SK-N-SH (cell line): ENCODE data around the gene SOX18. TPM values are rescaled to one million over a fixed set of nuclear protein-coding genes. Genes with fewer than 3 reads are reported as not detected.

Source experiments
- CTCF ChIA-PET: fragments of 300-600, 350-600 bp; formaldehyde crosslinking; extraction: SDS; loops from one replicate; lab custom pipeline; 2021; lab: Yijun Ruan, JAX
- POLR2A ChIA-PET: fragments of 350-600 bp; sonication (Branson Sonifier 250); formaldehyde crosslinking; extraction: SDS; loops from one replicate; lab custom pipeline; 2020; ENCODE audit warnings: antibody characterized with exemption, inconsistent platforms; lab: Yijun Ruan, JAX
- DNase-seq: peaks from one replicate; pipeline ENCODE4 v3.0.0; 2012
- H2AFZ ChIP-seq: fragments of 200-600 bp; sonication (generic); 2 replicates; pipeline ENCODE4 v1.8.1; 2016; ENCODE audit warnings: antibody characterized with exemption, mild to moderate bottlenecking, low read depth
- H3F3A ChIP-seq: fragments of 200-600 bp; sonication (generic); replicated peaks from 2 replicates; pipeline ENCODE3; 2016; ENCODE audit warnings: antibody characterized with exemption, mild to moderate bottlenecking; ENCODE audit not compliant: insufficient read depth
- H3K27ac ChIP-seq, 2 experiments: fragments of 200-500 bp in 1 of 2; fragments of 200-600 bp in 1 of 2; sonication (Bioruptor generic) in 1 of 2; sonication (generic), shearing (Covaris generic) in 1 of 2; 2 replicates each; pipeline versions ENCODE4 v1.5.1 to v1.6.1; 2014 to 2016; ENCODE audit warnings: low read depth in 2 of 2, inconsistent platforms in 1 of 2, low read length in 1 of 2, mild to moderate bottlenecking in 1 of 2, mixed read lengths in 1 of 2
- H3K27me3 ChIP-seq: fragments of 200-600 bp; sonication (generic), shearing (Covaris generic); 2 replicates; pipeline ENCODE4 v1.6.1; 2016; ENCODE audit warnings: mixed run types; ENCODE audit not compliant: insufficient read depth
- H3K36me3 ChIP-seq, 2 experiments: fragments of 200-500 bp in 1 of 2; fragments of 200-600 bp in 1 of 2; sonication (Bioruptor generic) in 1 of 2; sonication (generic) in 1 of 2; replicated peaks in 1 of 2; 2 replicates each; pipeline versions ENCODE3 to v1.5.1; 2014 to 2016; ENCODE audit warnings: low read length in 1 of 2, mild to moderate bottlenecking in 1 of 2; ENCODE audit not compliant: insufficient read depth in 2 of 2, control insufficient read depth in 1 of 2
- H3K4me1 ChIP-seq, 2 experiments: fragments of 200-500 bp in 1 of 2; fragments of 200-600 bp in 1 of 2; sonication (Bioruptor generic) in 1 of 2; sonication (generic), shearing (Covaris generic) in 1 of 2; 2 replicates each; pipeline versions ENCODE4 v1.5.1 to v1.6.1; 2014 to 2016; ENCODE audit warnings: low read depth in 1 of 2, low read length in 1 of 2, mixed run types in 1 of 2; ENCODE audit not compliant: insufficient read depth in 2 of 2, control insufficient read depth in 1 of 2
- H3K4me2 ChIP-seq: fragments of 200-600 bp; sonication (generic), shearing (Covaris generic); 2 replicates; pipeline ENCODE4 v1.6.1; 2017; ENCODE audit warnings: mixed run types
- H3K4me3 ChIP-seq, 2 experiments: fragments of 200-500 bp in 1 of 2; fragments of 200-600 bp in 1 of 2; sonication (Bioruptor generic) in 1 of 2; sonication (generic), shearing (Covaris generic) in 1 of 2; 2 replicates each; pipeline versions ENCODE4 v1.5.1 to v1.8.1; 2014 to 2016; ENCODE audit warnings: low read depth in 2 of 2, inconsistent platforms in 1 of 2, low read length in 1 of 2, mild to moderate bottlenecking in 1 of 2, mixed read lengths in 1 of 2, moderate library complexity in 1 of 2
- H3K79me2 ChIP-seq: fragments of 200-600 bp; sonication (generic); 2 replicates; pipeline ENCODE4 v1.8.1; 2017; ENCODE audit warnings: mild to moderate bottlenecking; ENCODE audit not compliant: insufficient read depth
- H3K9ac ChIP-seq: fragments of 200-600 bp; sonication (generic); 2 replicates; pipeline ENCODE4 v1.6.1; 2017; ENCODE audit warnings: mixed run types
- H3K9me2 ChIP-seq: fragments of 200-600 bp; sonication (generic); 2 replicates; pipeline ENCODE4 v1.6.1; 2017; ENCODE audit warnings: mixed run types
- H3K9me3 ChIP-seq: fragments of 200-600 bp; sonication (generic); 2 replicates; pipeline ENCODE4 v1.6.1; 2017; ENCODE audit warnings: mixed run types, mild to moderate bottlenecking, moderate library complexity
- H4K20me1 ChIP-seq: fragments of 200-600 bp; sonication (generic); 2 replicates; pipeline ENCODE4 v1.6.1; 2017; ENCODE audit warnings: mild to moderate bottlenecking, mixed run types; ENCODE audit not compliant: insufficient read depth
- CTCF ChIP-seq: fragments of 200-600 bp; sonication (generic); IDR thresholded peaks from 2 replicates; pipeline ENCODE4 v1.6.1; 2017; ENCODE audit warnings: antibody characterized with exemption, mild to moderate bottlenecking, moderate library complexity
- ELF1 ChIP-seq: IDR thresholded peaks from 2 replicates; pipeline ENCODE4 v1.4.0; 2012
- EZH2phosphoT487 ChIP-seq: fragments of 200-600 bp; sonication (generic); IDR thresholded peaks from 2 replicates; pipeline ENCODE4 v1.6.1; 2017; ENCODE audit warnings: low read depth, mixed run types, mild to moderate bottlenecking, antibody characterized with exemption, moderate library complexity, borderline replicate concordance
- FOXJ3 ChIP-seq: sonication (generic); formaldehyde crosslinking; IDR thresholded peaks from 2 replicates; pipeline ENCODE4 v1.5.1; 2020; ENCODE audit warnings: mild to moderate bottlenecking, missing genetic modification reagents
- IRF3 ChIP-seq: fragments of 150-350 bp; IDR thresholded peaks from 2 replicates; pipeline ENCODE4 v1.6.1; 2016; ENCODE audit warnings: mild to moderate bottlenecking, low read depth, low read length
- MXI1 ChIP-seq: IDR thresholded peaks from 2 replicates; pipeline ENCODE4 v1.6.1; 2012; ENCODE audit warnings: mild to moderate bottlenecking, low read depth, low read length, improper control_type of control experiment
- NFIC ChIP-seq: IDR thresholded peaks from 2 replicates; pipeline ENCODE4 v1.4.0; 2012; ENCODE audit warnings: borderline replicate concordance
- NRF1 ChIP-seq: IDR thresholded peaks from 2 replicates; pipeline ENCODE4 v1.6.1; 2012; ENCODE audit warnings: low read depth, mild to moderate bottlenecking, low read length
- RAD21 ChIP-seq: IDR thresholded peaks from 2 replicates; pipeline ENCODE4 v1.6.1; 2012; ENCODE audit warnings: mild to moderate bottlenecking, low read length
- RCOR1 ChIP-seq: fragments of 150-350 bp; IDR thresholded peaks from 2 replicates; pipeline ENCODE4 v1.6.1; 2017; ENCODE audit warnings: antibody characterized with exemption, low read length
- SIN3A ChIP-seq: IDR thresholded peaks from 2 replicates; pipeline ENCODE4 v1.6.1; 2012; ENCODE audit warnings: low read depth, mild to moderate bottlenecking, low read length, moderate library complexity, borderline replicate concordance
- SMC3 ChIP-seq: IDR thresholded peaks from 2 replicates; pipeline ENCODE4 v1.6.1; 2012; ENCODE audit warnings: low read depth, low read length, improper control_type of control experiment
- TAF1 ChIP-seq: IDR thresholded peaks from 2 replicates; pipeline ENCODE4 v1.6.1; 2012; ENCODE audit warnings: low read depth, mild to moderate bottlenecking, low read length, moderate library complexity, borderline replicate concordance
- TEAD4 ChIP-seq: IDR thresholded peaks from 2 replicates; pipeline ENCODE4 v1.4.0; 2012; ENCODE audit warnings: mild to moderate bottlenecking, borderline replicate concordance; ENCODE audit not compliant: insufficient read depth
- USF1 ChIP-seq: IDR thresholded peaks from 2 replicates; pipeline ENCODE4 v1.4.0; 2012; ENCODE audit warnings: low read depth, borderline replicate concordance
- ZBTB33 ChIP-seq: IDR thresholded peaks from 2 replicates; pipeline ENCODE4 v1.4.0; 2012; ENCODE audit warnings: low read depth, borderline replicate concordance
- WGBS: methylation state at CpG from one replicate; pipeline ENCODE4 v1.1.6; 2017; ENCODE audit warnings: low lambda C conversion rate; 5-methylcytosine and 5-hydroxymethylcytosine counted together
- polyA plus RNA-seq, 3 experiments: library from polyadenylated mRNA; depleted of rRNA; stranded (reverse); fragments of >200 nt; gene quantifications; 2 replicates each; pipeline ENCODE4 v1.2.3, GENCODE V29; 2012

SOX18 gene
- polyA plus RNA-seq, 1 of the 3 experiments (the other 2 are of a cell fraction), result not detected

- CTCF ChIA-PET, result interaction anchor here (7.8 kb wide), 1 partner anchor 17 kb away, joined by 85 read pairs; no protein-coding TSS in a partner anchor
- Histone ChIP-seq H3K9me3 (no peaks in the 10 kb centered on the region), H3K9me2 (no peaks in the 10 kb centered on the region), H2AFZ (no peak overlapping the region), H3K36me3 (no peaks in the 10 kb centered on the region), H3K79me2 (no peaks in the 10 kb centered on the region), H3K27ac (no peak overlapping the region), H3K9ac (no peak overlapping the region), H3K4me3 (no peak overlapping the region), H3K27me3 (no peaks in the 10 kb centered on the region), H3F3A (no peaks in the 10 kb centered on the region), H4K20me1 (no peaks in the 10 kb centered on the region), H3K4me1 (peaks cover 0 to 10% of the 10 kb centered on the region in 2 experiments; a peak in 1 of 4 replicates), H3K4me2 (no peak overlapping the region)
- POLR2A ChIA-PET, result interaction anchor here (1.4 kb wide), 1 partner anchor 24 kb away, joined by 3 read pairs; the partner anchor contains the start of gene RGS19
- TF ChIP-seq MXI1 (no peak), FOXJ3 (CRISPR knock-in tag) (no peak)
- no peak for DNase-seq
- 59% methylated on average over 3 of the region's 9 CpGs for WGBS
These were observed 6.0 kb upstream of the SOX18 start for GRCh38 chr20:64055396-64055892.

GRCh38 chr20:64053841-64054661 lies 4.6 kb upstream of the SOX18 start:
- no peak for TF ChIP-seq USF1
- no peak for TF ChIP-seq NRF1
- peak; percentile 39 for TF ChIP-seq RAD21
- no peak for TF ChIP-seq IRF3
- no peak for TF ChIP-seq NFIC
- no peak for TF ChIP-seq TEAD4
- no peak for TF ChIP-seq RCOR1
- no peak for TF ChIP-seq TAF1
- TF ChIP-seq CTCF, result peak; percentile 32
- TF ChIP-seq MXI1, result 0 out of 2 replicates have a peak, but pooled peaks have one; percentile 27
- no peak for TF ChIP-seq EZH2phosphoT487
- TF ChIP-seq SIN3A, result no peak
- TF ChIP-seq ELF1, result no peak
- TF ChIP-seq SMC3, result peak; percentile 29; the same call in 1 of the 2 replicates
- TF ChIP-seq ZBTB33, result no peak
- ChIA-PET POLR2A (interaction anchor here (1.0 to 1.2 kb wide), 2 partner anchors 9 kb away, joined by 3 read pairs; partner anchors contain the start of gene TCEA2), CTCF (interaction anchor here (0.6 to 7.8 kb wide), 10 partner anchors 9 to 74 kb away, joined by 3 to 85 read pairs (median 3); partner anchors contain the start of genes RGS19 and TCEA2)
- Histone ChIP-seq H3K4me1 (peaks cover 0 to 10% of the 10 kb centered on the region in 2 experiments; a peak in 1 of 4 replicates), H3K9me3 (no peaks in the 10 kb centered on the region), H3K79me2 (no peaks in the 10 kb centered on the region), H3K4me2 (no peak overlapping the region), H3K9me2 (no peaks in the 10 kb centered on the region), H3K27ac (no peak overlapping the region), H3K27me3 (peaks cover 6% of the 10 kb centered on the region; the same call in 1 of the 2 replicates), H3K4me3 (no peak overlapping the region), H2AFZ (no peak overlapping the region), H3F3A (no peaks in the 10 kb centered on the region), H3K9ac (no peak overlapping the region), H3K36me3 (no peaks in the 10 kb centered on the region), H4K20me1 (no peaks in the 10 kb centered on the region)
- 75% methylated on average over 14 of the region's 17 CpGs for WGBS
- peak; percentile 79 for DNase-seq
